Calu3 (cell line): ENCODE results near the gene EEIG1. TPM values are rescaled to one million over a fixed set of nuclear protein-coding genes. Genes with fewer than 3 reads are reported as not detected.
A peak's percentile ranks its signal among the peaks of the same experiment; 100 is the strongest.

Experiments used
- BruUV-seq: library from RNA; stranded (reverse); fragments of 400-500 nt; replicated peaks from 2 replicates; lab custom pipeline; 2021; lab: Mats Ljungman, UMichigan
- CTCF ChIA-PET: fragments of 300-600 bp; sonication (Branson Sonifier 250); formaldehyde crosslinking; loops from one replicate; lab custom pipeline; 2022; ENCODE audit warnings: antibody characterized with exemption; lab: Charles Lee
- DNase-seq: peaks from one replicate; pipeline ENCODE4 v3.0.0; 2022
- H3K27ac Mint-ChIP-seq: one replicate; pipeline ENCODE4 v1.8.0; 2022; ENCODE audit warnings: mixed read lengths; ENCODE audit not compliant: unreplicated experiment
- H3K27me3 Mint-ChIP-seq: one replicate; pipeline ENCODE4 v1.8.0; 2022; ENCODE audit warnings: mixed read lengths; ENCODE audit not compliant: unreplicated experiment
- H3K36me3 Mint-ChIP-seq: one replicate; pipeline ENCODE4 v1.8.0; 2022; ENCODE audit warnings: mild to moderate bottlenecking, moderate library complexity, mixed read lengths; ENCODE audit not compliant: insufficient read depth, unreplicated experiment
- H3K4me1 Mint-ChIP-seq: one replicate; pipeline ENCODE4 v1.8.0; 2022; ENCODE audit warnings: mild to moderate bottlenecking, low read depth, mixed read lengths; ENCODE audit not compliant: unreplicated experiment
- H3K4me3 Mint-ChIP-seq: one replicate; pipeline ENCODE4 v1.8.0; 2022; ENCODE audit warnings: mild to moderate bottlenecking, low read depth, moderate library complexity, mixed read lengths; ENCODE audit not compliant: unreplicated experiment
- H3K9me3 Mint-ChIP-seq: one replicate; pipeline ENCODE4 v1.8.0; 2022; ENCODE audit warnings: low read depth, mixed read lengths; ENCODE audit not compliant: unreplicated experiment
- intact Hi-C: fragments of 100-400 bp; cut with micrococcal nuclease; formaldehyde crosslinking; loops from one replicate; pipeline ENCODE4 v1.10.0; 2022; ENCODE audit not compliant: unreplicated experiment
- total RNA-seq: library from RNA; stranded (reverse); gene quantifications from 2 replicates; pipeline ENCODE4 v1.2.3, GENCODE V29; 2022
- TF ChIP-seq, protein P1 (sequence below): fragments of 200-600 bp; IDR thresholded peaks from one replicate; pipeline ENCODE4 v1.8.0; 2022; ENCODE audit warnings: antibody characterized with exemption; ENCODE audit not compliant: unreplicated experiment

EEIG1 gene
- total RNA-seq, 1 experiment from 2014 or later = 84.6 TPM

DNA sequence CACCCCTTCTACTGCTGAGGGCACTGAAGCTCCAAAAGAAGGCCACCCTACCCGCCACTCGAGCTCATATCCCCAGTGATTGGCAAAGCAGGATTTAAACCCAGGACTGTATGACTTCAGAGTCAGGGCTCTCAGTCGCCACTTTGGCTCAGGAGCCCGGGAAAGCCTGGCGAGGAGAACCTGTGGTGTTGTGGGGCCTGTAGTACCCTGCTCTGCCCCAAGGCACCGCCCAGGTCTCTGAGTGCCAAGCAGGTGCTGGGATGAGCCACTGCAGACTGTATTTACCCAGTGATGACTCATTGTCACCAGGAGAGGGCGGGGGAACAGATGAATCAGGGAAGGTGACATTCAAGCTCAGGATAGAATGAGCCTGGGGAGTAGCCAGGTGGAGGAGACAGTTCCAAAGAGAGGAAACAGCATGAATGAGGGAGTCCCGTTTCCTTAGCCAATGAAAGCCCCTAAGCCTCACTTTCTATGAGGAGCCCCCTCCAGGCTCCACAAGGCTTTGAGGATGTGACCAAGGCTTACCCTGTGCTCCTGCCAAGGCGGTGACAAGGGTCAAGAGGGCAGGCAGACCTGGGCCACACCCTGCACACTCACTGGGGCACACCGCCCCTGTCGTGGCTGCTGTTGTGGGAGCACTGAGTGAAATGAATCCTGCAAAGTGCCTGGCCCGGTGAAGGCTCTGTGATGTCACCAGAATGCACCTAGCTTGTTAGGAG is 25.3 kb downstream of the EEIG1 start:
- Mint-ChIP-seq H3K9me3 (no peaks in the 10 kb centered on the region), H3K36me3 (peaks cover 29% of the 10 kb centered on the region), H3K4me3 (peak overlapping the region; percentile 57), H3K27me3 (no peaks in the 10 kb centered on the region), H3K27ac (peak overlapping the region; percentile 85), H3K4me1 (peaks cover 47% of the 10 kb centered on the region)
- DNase-seq = peak; percentile 87
- TF ChIP-seq, protein P1, sequence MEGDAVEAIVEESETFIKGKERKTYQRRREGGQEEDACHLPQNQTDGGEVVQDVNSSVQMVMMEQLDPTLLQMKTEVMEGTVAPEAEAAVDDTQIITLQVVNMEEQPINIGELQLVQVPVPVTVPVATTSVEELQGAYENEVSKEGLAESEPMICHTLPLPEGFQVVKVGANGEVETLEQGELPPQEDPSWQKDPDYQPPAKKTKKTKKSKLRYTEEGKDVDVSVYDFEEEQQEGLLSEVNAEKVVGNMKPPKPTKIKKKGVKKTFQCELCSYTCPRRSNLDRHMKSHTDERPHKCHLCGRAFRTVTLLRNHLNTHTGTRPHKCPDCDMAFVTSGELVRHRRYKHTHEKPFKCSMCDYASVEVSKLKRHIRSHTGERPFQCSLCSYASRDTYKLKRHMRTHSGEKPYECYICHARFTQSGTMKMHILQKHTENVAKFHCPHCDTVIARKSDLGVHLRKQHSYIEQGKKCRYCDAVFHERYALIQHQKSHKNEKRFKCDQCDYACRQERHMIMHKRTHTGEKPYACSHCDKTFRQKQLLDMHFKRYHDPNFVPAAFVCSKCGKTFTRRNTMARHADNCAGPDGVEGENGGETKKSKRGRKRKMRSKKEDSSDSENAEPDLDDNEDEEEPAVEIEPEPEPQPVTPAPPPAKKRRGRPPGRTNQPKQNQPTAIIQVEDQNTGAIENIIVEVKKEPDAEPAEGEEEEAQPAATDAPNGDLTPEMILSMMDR = peak; percentile 60
- CTCF ChIA-PET = interaction anchor here (0.6 to 2.5 kb wide), 10 partner anchors 10 to 162 kb away, joined by 3 to 16 read pairs (median 4); no protein-coding TSS in a partner anchor
- intact Hi-C loops = loop anchor here (2.0 kb wide), 1 partner anchor 23 kb away; no protein-coding TSS in a partner anchor
- BruUV-seq = no TSS peak

DNA sequence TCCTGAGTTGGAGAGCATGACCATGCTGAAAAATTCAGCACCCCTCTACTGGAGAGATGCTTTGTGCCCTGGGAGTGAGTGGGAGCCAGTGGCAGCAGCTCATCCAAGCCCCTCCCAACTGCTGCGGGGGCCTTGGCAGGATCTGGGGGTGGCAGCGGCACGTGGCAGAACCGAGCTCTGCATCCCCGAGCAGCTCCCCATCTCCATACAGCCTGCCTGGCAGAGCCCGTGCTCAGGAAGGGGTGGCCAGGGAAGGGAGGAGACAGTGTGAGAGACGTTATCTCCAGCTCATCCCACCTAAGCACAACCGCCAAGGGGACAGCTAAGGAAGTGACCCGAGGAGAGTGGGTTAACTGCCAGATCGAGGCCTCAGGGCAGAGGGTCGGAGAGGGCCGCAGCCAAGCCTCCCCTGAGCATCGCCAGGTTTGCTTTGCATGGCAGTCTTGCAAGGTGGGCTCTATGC is 25.9 kb downstream of the EEIG1 start:
- intact Hi-C loops = loop anchor here (2.0 kb wide), 1 partner anchor 24 kb away; no protein-coding TSS in a partner anchor

GRCh38 chr9:127953768-127954505 is 26.9 kb downstream of the EEIG1 start:
- no peak overlapping the region for H3K4me3 Mint-ChIP-seq
- intact Hi-C loops = loop anchor here (2.0 kb wide), 1 partner anchor 25 kb away; no protein-coding TSS in a partner anchor
- H3K36me3 Mint-ChIP-seq = peaks cover 26% of the 10 kb centered on the region
- BruUV-seq = no TSS peak
- no peak for DNase-seq
- no peaks in the 10 kb centered on the region for H3K27me3 Mint-ChIP-seq
- H3K27ac Mint-ChIP-seq = peak overlapping the region; percentile 85
- H3K9me3 Mint-ChIP-seq = no peaks in the 10 kb centered on the region
- TF ChIP-seq, protein P1 = no peak
- CTCF ChIA-PET = interaction anchor here (2.5 kb wide), 1 partner anchor 81 kb away, joined by 16 read pairs; no protein-coding TSS in a partner anchor
- peaks cover 45% of the 10 kb centered on the region for H3K4me1 Mint-ChIP-seq

More for the DNA sequence above, 25.9 kb downstream of the EEIG1 start:
- Mint-ChIP-seq H3K36me3 (peaks cover 30% of the 10 kb centered on the region), H3K4me1 (peaks cover 47% of the 10 kb centered on the region), H3K9me3 (no peaks in the 10 kb centered on the region), H3K27ac (peak overlapping the region; percentile 85), H3K4me3 (peak overlapping the region; percentile 57), H3K27me3 (no peaks in the 10 kb centered on the region)
- no peak for DNase-seq
- CTCF ChIA-PET = interaction anchor here (1.0 to 2.5 kb wide), 8 partner anchors 10 to 143 kb away, joined by 3 to 16 read pairs (median 4); no protein-coding TSS in a partner anchor
- BruUV-seq = no TSS peak
- TF ChIP-seq, protein P1 = no peak

DNA sequence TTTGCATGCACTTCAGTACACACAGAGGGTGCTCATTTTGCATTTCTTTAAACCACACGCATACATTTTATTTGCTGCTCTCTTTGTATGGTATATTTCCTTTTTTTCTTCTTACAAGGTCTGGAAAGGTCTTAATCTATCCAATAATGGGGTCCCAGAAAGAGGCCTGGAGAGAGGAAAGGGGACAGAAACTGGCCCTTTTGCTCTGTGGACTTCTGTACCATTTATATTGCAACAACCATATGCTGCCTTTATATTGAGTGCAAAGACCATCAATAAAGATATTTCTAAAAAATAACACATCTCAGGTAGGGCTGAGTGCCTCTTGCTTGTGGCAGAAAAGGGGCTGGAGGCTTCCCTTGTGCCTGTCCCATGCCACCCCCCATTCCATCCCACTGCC is 27.6 kb downstream of the EEIG1 start:
- H3K27ac Mint-ChIP-seq = no peak overlapping the region
- intact Hi-C loops = no loop called here
- no peaks in the 10 kb centered on the region for H3K9me3 Mint-ChIP-seq
- DNase-seq = no peak
- CTCF ChIA-PET = interaction anchor here (1.6 kb wide), 1 partner anchor 9 kb away, joined by 4 read pairs; no protein-coding TSS in a partner anchor
- BruUV-seq = no TSS peak
- H3K27me3 Mint-ChIP-seq = no peaks in the 10 kb centered on the region
- H3K36me3 Mint-ChIP-seq = peaks cover 34% of the 10 kb centered on the region
- H3K4me1 Mint-ChIP-seq = peaks cover 52% of the 10 kb centered on the region
- H3K4me3 Mint-ChIP-seq = no peak overlapping the region
- TF ChIP-seq, protein P1 = no peak
